ENCODE measurements around the gene CALCOCO1. TPM values are rescaled to one million over a fixed set of nuclear protein-coding genes. Genes with fewer than 3 reads are reported as not detected.

Gene CALCOCO1
- total and polyA plus RNA-seq, 10 of the 15 experiments (the other 5 are each of a cell fraction or from before 2014, with no cell fraction given): 2.8 to 55.9 (median 13.7) TPM

GRCh38 chr12:53664191-53664590 lies 63.1 kb downstream of the CALCOCO1 start (continued):
- TF ChIP-seq PRDM15 (CRISPR knock-in tag; IDR thresholded peaks at IDR 0.05) (no peak), ZNF207 (IDR thresholded peaks at IDR 0.05; ENCODE audit: borderline replicate concordance) (no peak), NFXL1 (IDR thresholded peaks at IDR 0.05; ENCODE audit: borderline replicate concordance) (no peak), NRF1 (conservative IDR thresholded peaks at IDR 0.05; ENCODE audit: low read depth, low read length) (no peak), MEF2B (IDR thresholded peaks at IDR 0.05; ENCODE audit: partially characterized antibody, poor library complexity, severe bottlenecking) (no peak), CBFB (IDR thresholded peaks at IDR 0.05; ENCODE audit: low read depth) (no peak)

DNA sequence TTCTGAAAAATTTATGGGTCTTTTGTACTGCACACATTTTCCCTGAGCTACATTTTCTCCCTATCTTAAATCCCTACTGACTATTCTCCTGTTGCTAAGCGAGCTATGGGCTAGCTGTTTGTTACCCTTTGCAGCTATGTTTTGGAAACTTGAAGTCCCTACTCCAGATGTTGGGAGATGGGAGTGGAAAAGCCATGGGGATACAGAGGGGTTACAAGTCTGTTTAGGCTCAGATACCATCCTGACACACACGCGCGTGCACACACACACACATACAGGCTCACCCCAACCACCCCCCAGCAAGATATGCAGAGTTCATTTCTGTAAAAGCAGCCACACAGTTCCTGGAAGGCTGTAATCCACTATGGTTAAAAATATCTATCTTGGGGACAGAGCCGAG lies 67.2 kb downstream of the CALCOCO1 start:
- ChIA-PET CTCF (interaction anchor here (0.7 to 2.3 kb wide), 2 partner anchors 15 to 116 kb away, joined by 3 to 12 read pairs; no protein-coding TSS in a partner anchor), SMC1A (ENCODE audit: uncharacterized antibody, unreplicated experiment) (interaction anchor here (0.9 to 1.5 kb wide), 3 partner anchors 10 to 16 kb away, joined by 3 to 13 read pairs (median 5); partner anchors contain the start of gene ATP5MC2), POLR2A (interaction anchor here (0.5 kb wide), 1 partner anchor 10 kb away, joined by 4 read pairs; no protein-coding TSS in a partner anchor), RAD21 (ENCODE audit: unreplicated experiment) (interaction anchor here (2.0 kb wide), 1 partner anchor 117 kb away, joined by 8 read pairs; no protein-coding TSS in a partner anchor)
- Histone ChIP-seq H3K4me2 (ENCODE audit: control insufficient read depth, insufficient read depth) (no peak overlapping the region; the same call in 1 of the 2 replicates), H3K9ac (ENCODE audit: control insufficient read depth, insufficient read depth, low read length) (no peak overlapping the region), H3K36me3 (ENCODE audit: control insufficient read depth in 2 of 2, insufficient read depth in 2 of 2, low read length in 1 of 2) (peaks cover 2 to 3% of the 10 kb centered on the region in 2 experiments; a peak in 2 of 4 replicates), H2AFZ (ENCODE audit: control insufficient read depth, low read depth, low read length) (no peak overlapping the region), H4K20me1 (ENCODE audit: control insufficient read depth, insufficient read depth) (no peaks in the 10 kb centered on the region), H3K9me3 (replicated peaks; ENCODE audit: control insufficient read depth, insufficient read depth, low read length) (no peaks in the 10 kb centered on the region), H3K79me2 (ENCODE audit: control insufficient read depth, insufficient read depth, low read length) (no peaks in the 10 kb centered on the region), H3K27ac (ENCODE audit: control insufficient read depth, insufficient read depth) (no peak overlapping the region; the same call in 1 of the 2 replicates), H3K4me1 (ENCODE audit: control insufficient read depth, insufficient read depth, low read length) (peaks cover 5% of the 10 kb centered on the region), H3K27me3 (replicated peaks in 1 of 2; ENCODE audit: control insufficient read depth in 2 of 2, insufficient read depth in 2 of 2, low read length in 1 of 2) (no peaks in the 10 kb centered on the region), H3K4me3 (no peak overlapping the region)
- no TSS peak for BruUV-seq (replicated peaks)
- intact Hi-C loops (cut with micrococcal nuclease; ENCODE audit: unreplicated experiment) (no loop called here), in situ Hi-C loops (cut with MboI) (no loop called here)
- 98% methylated on average over 5 of the region's 5 CpGs for WGBS (ENCODE audit: insufficient coverage, insufficient replicate concordance, low lambda C conversion rate, missing lambda C conversion rate)
- TF ChIP-seq POLR2A (IDR thresholded peaks at IDR 0.05; ENCODE audit: low read depth, low read length): peak; percentile 28; the same call in 1 of the 2 replicates
- TF ChIP-seq TAF1 (IDR thresholded peaks at IDR 0.05; ENCODE audit: borderline replicate concordance, low read depth, low read length): no peak
- no peak for FAIRE-seq
- no peak; the same call in 2 of the 3 replicates for ATAC-seq
- DNase-seq (ENCODE audit: low read depth, low spot score): no peak

Measured in GM12878 (cell line).